Measurements from ENCODE around the gene TCF7L1. TPM values are rescaled to one million over a fixed set of nuclear protein-coding genes. Genes with fewer than 3 reads are reported as not detected.

The TCF7L1 gene
- total and polyA plus RNA-seq, 9 of the 15 experiments (the other 6 are each of a cell fraction or from before 2014, with no cell fraction given): 0.03 to 0.11 (median 0.07) TPM; not detected in 5

- intact Hi-C loops (cut with micrococcal nuclease): no loop called here
- POLR2A ChIA-PET: interaction anchor here (0.7 kb wide), 1 partner anchor 9 kb away, joined by 3 read pairs; no protein-coding TSS in a partner anchor
- no peak overlapping the region; the same call in 2 of the 3 replicates for H3K27ac ChIP-seq (ENCODE audit: extremely low read depth, low read depth, low read length)
- TF ChIP-seq CBX5 (IDR thresholded peaks at IDR 0.05; ENCODE audit: borderline replicate concordance, low read depth) (no peak), DPF2 (IDR thresholded peaks at IDR 0.05) (no peak)
- TF ChIP-seq, protein P1, sequence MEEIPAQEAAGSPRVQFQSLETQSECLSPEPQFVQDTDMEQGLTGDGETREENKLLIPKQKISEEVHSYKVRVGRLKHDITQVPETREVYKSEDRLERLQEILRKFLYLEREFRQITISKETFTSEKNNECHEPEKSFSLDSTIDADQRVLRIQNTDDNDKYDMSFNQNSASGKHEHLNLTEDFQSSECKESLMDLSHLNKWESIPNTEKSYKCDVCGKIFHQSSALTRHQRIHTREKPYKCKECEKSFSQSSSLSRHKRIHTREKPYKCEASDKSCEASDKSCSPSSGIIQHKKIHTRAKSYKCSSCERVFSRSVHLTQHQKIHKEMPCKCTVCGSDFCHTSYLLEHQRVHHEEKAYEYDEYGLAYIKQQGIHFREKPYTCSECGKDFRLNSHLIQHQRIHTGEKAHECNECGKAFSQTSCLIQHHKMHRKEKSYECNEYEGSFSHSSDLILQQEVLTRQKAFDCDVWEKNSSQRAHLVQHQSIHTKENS (CRISPR knock-in tag; IDR thresholded peaks at IDR 0.05): no peak
- ATAC-seq (no peak), DNase-seq (ENCODE audit: extremely low read depth in 1 of 4, low spot score in 3 of 4) (no peak), FAIRE-seq (no peak)
- H2AFZ ChIP-seq (ENCODE audit: low read depth, low read length): no peak overlapping the region
- H3K9ac ChIP-seq (ENCODE audit: insufficient read depth in 1 of 2, low read depth in 2 of 2, low read length in 2 of 2): no peak overlapping the region
- no peaks in the 10 kb centered on the region; the same call in 1 of the 2 replicates for H4K20me1 ChIP-seq (replicated peaks; ENCODE audit: control insufficient read depth, insufficient read depth, low read length)
- no peaks in the 10 kb centered on the region for H3K4me1 ChIP-seq (replicated peaks in 1 of 2; ENCODE audit: control insufficient read depth in 2 of 2, insufficient read depth in 2 of 2, low read length in 2 of 2)
- H3K27me3 ChIP-seq (ENCODE audit: control insufficient read depth in 2 of 2, insufficient read depth in 2 of 2, low read length in 2 of 2): peaks cover 21 to 48% of the 10 kb centered on the region in 2 experiments
- H3K4me2 ChIP-seq (ENCODE audit: insufficient read depth, low read length): no peak overlapping the region
- in situ Hi-C loops (cut with MboI): no loop called here
- H3K79me2 ChIP-seq (ENCODE audit: control insufficient read depth, insufficient read depth, low read length): no peaks in the 10 kb centered on the region
- no peaks in the 10 kb centered on the region for H3K9me1 ChIP-seq (ENCODE audit: control insufficient read depth, insufficient read depth, low read length)
- CTCF ChIA-PET (ENCODE audit: low intra/inter-chr PET ratio): no interaction called here
- H3K4me3 ChIP-seq: no peak overlapping the region
- H3K36me3 ChIP-seq (ENCODE audit: control insufficient read depth, insufficient read depth, low read length): no peaks in the 10 kb centered on the region
- H3K9me3 ChIP-seq (replicated peaks; ENCODE audit: control insufficient read depth, insufficient read depth, low read depth, low read length): no peaks in the 10 kb centered on the region
- BruUV-seq (replicated peaks): no TSS peak
- WGBS (ENCODE audit: insufficient coverage, low coverage, missing lambda C conversion rate): 0% methylated on average over 3 of the region's 3 CpGs
These were observed 102.9 kb downstream of the TCF7L1 start for GRCh38 chr2:85236084-85236483.

DNA sequence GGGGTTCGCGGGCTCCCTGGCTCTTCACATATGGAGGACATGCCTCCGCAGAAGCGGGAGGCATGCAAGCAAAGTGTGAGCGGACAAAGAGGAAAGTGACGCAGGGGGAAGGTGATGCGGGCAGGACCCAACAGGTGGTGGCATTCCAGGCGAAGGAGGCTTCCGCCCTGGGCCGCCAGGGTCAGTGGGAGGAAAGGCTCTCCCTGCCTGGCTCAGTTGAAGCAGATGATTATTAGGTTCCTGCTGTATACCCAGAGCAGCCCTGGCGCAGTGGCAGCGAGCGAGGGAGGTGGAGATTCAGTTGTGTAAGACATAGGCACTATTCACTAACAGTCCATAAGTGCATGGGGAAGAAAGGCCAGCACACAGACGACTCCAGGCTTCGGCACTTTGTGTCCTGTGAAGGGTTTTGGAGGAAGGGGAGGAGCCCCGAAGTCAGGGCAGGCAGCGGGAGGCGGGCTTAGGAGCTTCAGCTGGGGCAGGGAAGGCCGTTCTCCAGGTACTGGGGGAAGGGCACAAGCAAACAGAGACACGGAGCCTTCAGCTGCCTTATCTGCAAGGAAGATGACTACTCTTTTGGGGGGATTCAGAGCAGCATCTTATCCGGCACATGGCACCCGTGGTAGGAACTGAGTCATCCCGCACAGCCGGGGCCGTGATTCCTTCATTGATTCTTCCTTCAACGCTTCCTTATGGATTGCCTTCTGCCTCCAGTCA is 104.8 kb downstream of the TCF7L1 start:
- H3K9me1 ChIP-seq (ENCODE audit: control insufficient read depth, insufficient read depth, low read length): no peaks in the 10 kb centered on the region
- H3K36me3 ChIP-seq (ENCODE audit: control insufficient read depth, insufficient read depth, low read length): no peaks in the 10 kb centered on the region
- no peak; the same call in 1 of the 3 replicates for ATAC-seq
- intact Hi-C loops (cut with micrococcal nuclease) (no loop called here), in situ Hi-C loops (cut with MboI) (no loop called here)
- no peak for FAIRE-seq
- H3K9me3 ChIP-seq (replicated peaks; ENCODE audit: control insufficient read depth, insufficient read depth, low read depth, low read length): no peaks in the 10 kb centered on the region
- BruUV-seq (replicated peaks): no TSS peak
- no peaks in the 10 kb centered on the region for H3K4me1 ChIP-seq (replicated peaks in 1 of 2; ENCODE audit: control insufficient read depth in 2 of 2, insufficient read depth in 2 of 2, low read length in 2 of 2)
- no peak for DNase-seq (ENCODE audit: extremely low read depth in 1 of 4, low spot score in 3 of 4)
- ChIA-PET POLR2A (interaction anchor here (0.5 to 0.8 kb wide), 2 partner anchors 9 to 343 kb away, joined by 3 to 5 read pairs; no protein-coding TSS in a partner anchor), CTCF (ENCODE audit: low intra/inter-chr PET ratio) (no interaction called here)
- H3K79me2 ChIP-seq (ENCODE audit: control insufficient read depth, insufficient read depth, low read length): no peaks in the 10 kb centered on the region
- H2AFZ ChIP-seq (ENCODE audit: low read depth, low read length): no peak overlapping the region
- H3K27ac ChIP-seq (ENCODE audit: extremely low read depth, low read depth, low read length): no peak overlapping the region
- no peak overlapping the region for H3K4me3 ChIP-seq
- WGBS (ENCODE audit: insufficient coverage, low coverage, missing lambda C conversion rate): 11% methylated on average over 23 of the region's 26 CpGs
- no peak overlapping the region for H3K4me2 ChIP-seq (ENCODE audit: insufficient read depth, low read length)
- no peak overlapping the region for H3K9ac ChIP-seq (ENCODE audit: insufficient read depth in 1 of 2, low read depth in 2 of 2, low read length in 2 of 2)
- H4K20me1 ChIP-seq (replicated peaks; ENCODE audit: control insufficient read depth, insufficient read depth, low read length): no peaks in the 10 kb centered on the region
- peaks cover 23 to 41% of the 10 kb centered on the region in 2 experiments for H3K27me3 ChIP-seq (ENCODE audit: control insufficient read depth in 2 of 2, insufficient read depth in 2 of 2, low read length in 2 of 2)
- no peak for TF ChIP-seq RFX7 (CRISPR knock-in tag; IDR thresholded peaks at IDR 0.05)

Measured in K562 (cell line).